HT-29 (cell line): ENCODE results near the gene C1orf52. TPM values are rescaled to one million over a fixed set of nuclear protein-coding genes. Genes with fewer than 3 reads are reported as not detected.
A peak's percentile ranks its signal among the peaks of the same experiment; 100 is the strongest.
"Not testable (repeated sequence)": the region's sequence is repeated elsewhere in the genome, so short reads cannot be mapped to it uniquely, and the experiment has no call there.

Source experiments
- DNase-seq: peaks from one replicate; pipeline ENCODE4 v3.0.0-alpha.2; 2015; ENCODE audit warnings: low spot score
- total RNA-seq: library from RNA; depleted of rRNA; stranded (reverse); fragments of >200 nt; shearing (Covaris generic); gene quantifications from 2 replicates; pipeline ENCODE4 v1.2.3, GENCODE V29; 2014

The C1orf52 gene
- total RNA-seq, 1 experiment from 2014 or later = 38.2 TPM

DNA sequence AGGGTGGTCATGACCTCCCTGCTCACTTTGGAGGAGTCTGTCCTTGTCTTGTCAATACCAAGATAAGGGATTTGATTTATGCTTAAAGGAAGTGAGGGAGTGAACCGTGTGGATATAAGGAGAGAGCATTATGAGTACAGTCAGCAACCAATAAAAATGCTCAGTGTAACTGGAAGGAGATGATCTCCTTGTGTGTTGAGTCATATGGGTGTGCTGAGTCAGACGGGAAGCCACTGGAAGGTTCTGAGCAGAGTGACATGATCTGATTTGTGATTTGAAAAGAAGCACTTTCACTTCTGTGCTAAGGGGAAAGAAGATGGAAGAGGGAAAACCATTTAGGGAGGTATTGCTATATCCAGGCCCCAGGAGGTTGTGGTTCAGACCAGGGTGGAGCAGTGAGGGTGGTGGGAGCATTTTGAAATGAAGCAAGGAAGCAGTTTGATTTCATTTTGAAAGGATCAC is 19.4 kb upstream of the C1orf52 start:
- peak; percentile 73 for DNase-seq

DNA sequence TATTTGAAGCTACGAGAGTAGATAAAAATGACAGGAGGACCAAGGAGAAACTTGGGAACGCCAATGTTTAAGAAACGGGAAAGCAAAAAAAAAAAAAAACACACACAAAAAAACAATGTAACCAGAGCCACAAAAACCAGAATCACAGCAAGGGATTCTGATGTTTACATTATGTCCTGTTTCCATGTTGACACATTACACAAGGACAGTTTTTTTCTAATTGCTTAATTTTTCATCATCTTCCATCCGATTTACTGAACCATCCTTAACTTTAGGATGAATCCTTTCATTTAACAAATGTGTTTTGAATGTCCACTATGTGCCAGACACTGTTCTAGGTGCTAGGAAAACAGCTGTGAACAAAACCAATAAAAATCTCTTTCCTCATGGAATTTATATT is 18.3 kb upstream of the C1orf52 start:
- DNase-seq = no peak

DNA sequence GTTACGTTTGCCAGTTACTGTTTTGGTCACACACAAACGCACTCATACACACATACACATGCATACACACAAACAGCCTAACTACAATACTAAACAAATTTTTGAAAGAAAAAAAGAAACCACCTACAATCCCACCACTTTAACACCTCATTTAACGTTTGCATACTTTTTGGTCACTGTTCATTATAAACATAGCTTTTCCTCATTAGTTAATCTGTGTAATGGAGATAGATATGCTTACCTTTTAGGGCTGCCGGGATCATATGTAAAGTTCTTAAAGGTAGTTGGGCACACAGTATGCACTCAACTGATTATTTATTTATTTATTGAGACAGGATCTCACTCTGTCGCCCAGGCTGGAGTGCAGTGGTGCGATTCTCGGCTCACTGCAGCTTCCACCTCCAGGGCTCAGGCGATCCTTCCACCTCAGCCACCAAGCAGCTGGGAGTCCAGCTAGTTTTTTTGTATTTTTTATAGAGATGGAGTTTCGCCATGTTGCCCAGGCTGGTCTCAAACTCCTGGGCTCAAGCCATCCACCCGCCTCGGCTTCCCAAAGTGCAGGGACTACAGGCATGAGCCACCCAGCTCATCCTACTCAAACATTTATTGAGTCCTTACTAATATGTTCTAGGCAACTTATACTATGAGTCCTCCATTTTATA is 17.6 kb upstream of the C1orf52 start:
- no peak for DNase-seq

DNA sequence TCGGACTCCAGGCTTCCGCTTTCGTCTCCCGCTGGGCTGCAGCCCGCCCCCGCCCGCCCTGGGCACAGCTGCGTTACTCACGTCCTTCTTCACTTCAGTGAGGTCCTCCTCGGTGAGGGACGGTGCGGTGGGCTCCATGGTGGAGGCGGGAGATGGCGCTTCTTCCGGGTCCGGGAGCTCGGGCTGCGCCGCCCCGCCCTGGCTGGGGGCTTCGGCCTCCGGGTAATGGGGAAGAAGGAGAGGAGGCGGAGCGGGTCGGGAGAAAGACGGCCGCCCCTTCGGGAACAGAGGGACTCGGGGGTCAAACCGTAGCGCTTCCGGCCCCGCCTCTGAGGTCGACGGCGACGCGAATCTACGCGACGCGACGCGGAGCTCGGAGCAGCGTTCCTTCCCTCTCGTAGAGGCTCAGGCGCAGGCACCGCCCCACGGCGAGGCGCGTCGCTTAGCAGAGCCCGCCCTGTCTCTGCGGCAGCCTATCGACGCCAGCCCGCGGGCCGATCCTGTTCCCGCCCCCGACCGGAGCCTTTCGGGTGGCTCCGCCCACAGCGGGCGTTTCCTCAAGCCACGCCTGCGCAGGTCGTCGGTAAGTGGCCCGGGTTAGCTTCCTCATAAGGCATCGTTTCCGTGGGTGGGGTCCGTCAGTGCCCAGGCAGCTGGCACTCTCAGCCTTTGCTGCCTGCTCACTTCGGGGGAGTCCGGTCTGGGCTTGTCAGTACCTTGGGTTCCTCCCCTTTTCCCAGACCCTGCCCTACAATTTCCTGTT is 16.9 kb upstream of the C1orf52 start, which contains the start of gene BCL10:
Gene BCL10, minus strand, starts transcription at position 418 of the 763 bp plus-strand sequence. Its CDS starts 280 bp downstream, at position 138.
- peak; percentile 97 for DNase-seq

DNA sequence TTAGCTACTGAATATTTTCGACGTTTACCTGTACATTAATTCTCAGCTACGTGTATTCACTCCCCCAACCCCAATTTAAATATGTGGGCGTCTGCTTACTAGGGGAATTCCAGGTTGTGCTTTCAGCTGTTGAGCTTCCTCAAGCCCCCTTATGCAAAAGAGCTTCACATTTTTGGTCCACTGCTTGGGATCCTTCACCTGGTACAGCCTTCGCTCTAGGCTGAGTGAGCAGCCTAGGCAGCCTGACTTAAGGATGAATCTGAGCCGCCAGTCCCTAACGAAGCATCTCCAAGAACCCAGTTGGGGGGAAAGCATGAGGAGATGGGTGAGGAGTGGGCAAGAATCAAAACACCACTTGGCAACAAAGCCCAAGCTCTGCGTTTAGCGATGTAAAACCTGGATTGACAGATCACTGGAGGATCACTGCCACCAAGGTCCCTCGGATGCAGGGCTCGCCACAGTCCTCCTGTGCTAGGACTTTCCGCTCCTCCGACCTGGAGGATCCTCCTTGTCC is 16.3 kb upstream of the C1orf52 start:
- DNase-seq = peak; percentile 17

DNA sequence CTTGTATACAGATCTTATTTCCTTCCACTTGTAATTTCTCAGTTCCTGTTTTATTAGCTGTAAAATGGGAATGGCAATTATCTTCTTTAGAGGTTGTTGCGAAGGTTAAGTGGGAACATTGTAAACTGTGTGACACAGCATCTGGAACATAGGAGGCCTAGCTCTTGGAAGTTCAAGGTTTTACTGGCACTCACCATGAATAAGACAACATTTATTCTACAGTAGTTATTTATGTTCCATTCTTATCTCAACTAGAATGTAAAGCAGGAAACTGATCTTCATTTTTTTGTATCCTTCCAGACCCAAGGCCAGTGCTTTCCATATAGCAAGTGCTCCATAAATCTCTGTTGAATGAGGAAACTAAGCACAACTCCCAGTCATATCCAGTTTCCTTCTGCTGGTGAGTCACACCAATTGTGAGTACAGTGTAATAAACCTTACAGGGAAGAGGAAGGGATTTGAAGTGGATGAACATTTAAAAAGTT is 15.5 kb upstream of the C1orf52 start:
- DNase-seq = peak; percentile 69

DNA sequence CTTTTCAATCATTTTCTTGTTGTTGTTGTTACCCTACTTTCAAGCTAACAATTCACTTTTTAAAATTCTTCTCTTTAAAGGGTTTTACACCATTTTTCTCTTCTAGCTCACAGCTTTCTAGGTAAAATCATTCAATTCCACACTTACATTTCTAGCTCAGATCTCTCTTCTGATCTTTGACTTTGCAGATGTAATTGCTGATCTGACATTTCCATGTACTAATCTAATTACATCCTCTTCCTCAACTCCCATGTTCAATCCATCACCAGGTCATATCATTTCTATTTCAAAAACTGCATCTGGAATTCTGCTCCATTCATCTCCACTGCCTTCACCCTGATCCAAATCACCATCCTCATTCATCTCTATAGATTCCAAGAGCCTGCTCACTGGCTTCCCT is 13.9 kb upstream of the C1orf52 start:
- DNase-seq = no peak

DNA sequence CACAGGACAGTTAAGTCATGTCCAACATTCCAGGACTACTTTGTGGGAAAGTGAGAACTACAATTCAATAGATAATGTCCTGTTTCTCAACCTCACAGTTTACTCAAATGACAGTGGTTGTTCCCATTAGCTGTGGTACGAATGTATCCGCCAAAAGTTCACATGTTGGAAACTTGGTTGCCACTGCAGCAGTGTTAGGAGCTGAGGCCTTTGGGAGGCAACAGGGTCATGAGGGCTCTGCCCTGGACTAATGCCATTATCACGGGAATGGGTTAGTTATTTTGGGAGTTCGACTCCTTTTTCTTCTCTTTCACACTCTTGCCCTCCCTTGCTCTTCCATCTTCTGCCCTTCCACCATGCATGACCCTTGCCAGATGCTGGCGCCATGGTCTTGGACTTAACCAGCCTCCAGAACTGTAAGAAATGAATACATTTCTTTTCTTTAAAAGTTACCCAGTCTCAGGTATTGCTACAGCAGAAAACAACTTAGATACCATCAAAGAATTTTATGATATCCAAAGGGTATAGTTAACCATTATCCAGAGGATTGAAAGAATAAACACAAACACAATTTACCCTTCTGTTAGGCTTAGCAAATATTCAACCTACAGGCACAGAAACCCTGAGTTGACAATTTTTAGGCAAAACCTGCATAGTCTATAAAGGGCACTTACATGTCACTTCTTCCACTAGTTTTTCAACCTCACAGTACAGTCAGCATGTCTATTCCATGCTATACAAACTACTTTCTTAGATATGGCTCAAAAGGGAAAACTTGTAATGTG is 9.5 kb upstream of the C1orf52 start:
- DNase-seq = no peak

DNA sequence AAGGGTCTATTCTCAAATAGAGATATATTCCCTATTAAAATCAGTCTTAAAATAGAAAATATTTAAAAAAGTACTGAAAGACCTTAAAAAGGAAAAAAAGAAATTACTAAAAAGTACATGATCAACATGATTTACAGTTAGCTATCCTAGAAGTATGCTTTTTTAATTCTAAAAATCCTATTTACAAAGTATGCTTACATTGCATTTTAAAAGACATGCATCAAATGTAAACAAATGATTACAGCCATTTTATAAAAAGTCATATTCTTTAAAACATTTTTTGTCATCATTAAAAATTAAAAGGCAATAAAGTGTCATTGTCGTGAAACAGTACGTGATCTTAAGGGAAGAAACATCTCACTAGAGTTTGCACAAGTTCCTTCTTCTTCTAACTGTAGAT is 7.9 kb upstream of the C1orf52 start:
- no peak for DNase-seq

DNA sequence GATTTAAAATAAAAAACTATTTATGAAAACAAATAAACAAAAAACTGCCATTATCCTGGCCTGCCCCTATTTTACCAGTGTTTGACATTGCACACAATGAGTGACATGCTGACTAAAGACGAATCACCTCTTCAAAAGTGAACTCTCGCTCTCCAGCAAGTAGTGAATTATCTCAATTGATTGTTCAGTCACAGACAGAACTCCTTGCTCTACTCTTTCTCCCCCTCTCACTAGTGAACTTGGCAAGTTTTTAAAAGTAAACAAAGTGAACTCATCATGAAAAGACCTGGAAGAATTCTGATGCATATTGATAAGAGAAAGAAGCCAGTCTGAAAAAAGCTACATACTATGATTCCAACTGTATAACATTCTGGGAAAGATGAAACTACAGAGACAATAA is 4.7 kb upstream of the C1orf52 start:
- no peak for DNase-seq

DNA sequence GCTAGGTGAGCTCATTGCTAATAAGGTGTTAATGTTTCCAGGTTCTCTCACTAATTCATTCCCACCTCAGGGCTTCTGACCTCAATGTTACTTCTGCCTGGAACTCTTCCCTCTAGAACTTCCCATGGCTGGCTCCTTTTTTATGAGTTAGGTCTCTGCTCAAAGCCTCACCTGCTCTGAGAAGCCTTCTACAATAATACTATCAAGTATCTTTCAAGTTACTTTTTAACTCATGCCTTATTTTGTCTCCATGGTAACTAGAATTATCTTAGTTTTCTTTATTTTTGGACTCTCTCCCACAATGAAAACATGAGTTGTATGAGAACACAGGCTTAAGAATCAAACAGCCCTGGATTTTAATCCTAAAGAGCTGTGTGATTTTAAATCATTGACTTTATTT is 3.5 kb upstream of the C1orf52 start:
- DNase-seq = no peak

DNA sequence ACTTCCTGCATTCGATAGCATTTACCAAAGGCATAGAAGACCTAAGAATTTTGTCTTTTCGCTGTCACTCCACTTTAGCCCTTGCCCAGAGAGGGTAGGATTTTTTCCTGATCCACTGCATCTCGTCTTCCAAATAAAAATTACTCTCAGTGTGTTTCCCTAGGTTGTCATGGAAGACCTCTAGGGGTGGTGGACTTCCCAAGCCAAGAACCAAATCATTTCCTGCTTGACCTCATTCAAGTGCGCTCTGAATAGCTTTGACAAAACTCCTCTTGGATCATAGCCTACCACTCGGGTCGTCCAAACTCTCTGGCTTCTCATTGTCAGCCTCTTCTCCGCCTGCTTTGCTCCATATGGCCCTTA is 431 bp upstream of the C1orf52 start:
- no peak for DNase-seq

DNA sequence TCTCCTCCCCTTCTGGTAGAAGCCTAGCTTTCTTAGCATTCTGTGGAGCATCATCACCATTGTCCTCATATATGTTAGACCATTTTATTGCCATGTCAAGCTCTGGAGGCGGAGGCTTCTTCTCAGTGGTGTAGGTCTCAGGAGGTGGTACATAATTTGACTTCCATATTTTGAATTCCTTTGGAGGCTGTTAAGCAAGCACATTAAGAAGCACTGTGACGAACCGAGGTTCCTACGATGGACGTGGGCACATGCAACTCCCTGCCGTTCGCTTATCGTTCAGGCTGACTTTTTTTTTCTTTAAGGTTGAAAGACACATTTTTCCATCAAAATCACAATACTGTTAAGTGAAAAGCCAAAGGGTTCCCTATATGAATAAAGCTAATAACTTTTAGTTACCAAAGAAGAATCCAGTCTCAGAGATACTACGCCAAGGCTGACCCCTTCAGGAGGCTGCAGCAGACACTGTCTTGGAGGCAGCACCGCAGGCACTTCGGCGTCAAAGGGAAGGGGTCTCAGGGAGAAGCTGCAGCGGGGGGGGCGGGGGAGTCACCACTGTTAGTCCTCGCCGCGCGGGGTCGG is 835 bp downstream of the C1orf52 start:
- DNase-seq = no peak

DNA sequence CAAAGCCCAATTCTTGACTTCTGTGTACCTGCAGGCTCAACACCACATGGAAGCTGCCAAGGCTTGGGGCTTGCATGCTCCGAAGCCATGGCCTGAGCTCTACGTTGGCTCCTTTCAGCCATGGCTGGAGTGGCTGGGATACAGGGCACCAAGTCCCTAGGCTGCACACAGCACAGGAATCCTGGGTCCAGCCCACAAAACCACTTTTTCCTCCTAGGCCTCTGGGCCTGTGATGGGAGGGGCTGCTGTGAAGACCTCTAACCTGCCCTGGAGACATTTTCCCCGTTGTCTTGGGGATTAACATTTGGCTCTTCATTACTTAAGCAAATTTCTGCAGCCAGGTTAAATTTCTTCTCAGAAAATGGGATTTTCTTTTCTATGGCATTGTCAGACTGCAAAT is 10.4 kb downstream of the C1orf52 start:
- DNase-seq = not testable (repeated sequence)

DNA sequence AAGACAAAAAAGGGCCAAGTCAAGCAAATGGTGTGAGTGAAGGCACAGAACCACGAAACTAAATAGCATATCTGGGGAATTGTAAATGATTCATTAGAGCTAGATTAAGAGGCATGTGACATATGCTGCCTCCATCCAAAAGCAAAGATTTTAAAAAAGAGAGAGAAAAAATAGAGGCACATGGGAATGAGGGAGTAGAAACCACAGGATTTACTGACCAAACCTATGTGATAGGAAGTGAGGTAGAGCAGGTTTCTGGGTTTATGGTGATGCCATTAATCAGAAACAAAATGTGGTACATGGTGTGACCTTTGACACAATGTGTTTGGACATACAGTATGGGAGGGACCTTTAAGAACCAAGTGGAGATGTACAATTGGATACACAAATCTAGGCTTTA is 13.6 kb downstream of the C1orf52 start:
- no peak for DNase-seq

DNA sequence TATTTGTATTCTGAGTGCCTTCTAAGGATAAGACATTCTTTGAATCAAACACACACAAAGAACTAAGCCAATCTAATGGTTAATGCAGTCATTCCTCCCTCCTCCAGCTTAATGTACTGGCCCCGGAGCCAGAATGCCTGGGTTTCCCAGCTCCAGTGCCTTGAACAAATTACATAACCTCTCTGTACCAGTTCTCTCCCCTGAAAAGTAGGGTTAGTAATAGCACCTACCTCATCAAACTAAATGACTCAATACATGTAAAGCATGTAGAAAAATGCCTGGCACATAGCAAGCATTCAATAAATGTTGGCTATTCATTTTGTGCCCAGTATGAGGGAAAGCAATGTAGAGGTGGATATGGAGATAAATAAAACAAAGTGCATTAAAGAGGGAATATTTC is 14.0 kb downstream of the C1orf52 start:
- DNase-seq = no peak

DNA sequence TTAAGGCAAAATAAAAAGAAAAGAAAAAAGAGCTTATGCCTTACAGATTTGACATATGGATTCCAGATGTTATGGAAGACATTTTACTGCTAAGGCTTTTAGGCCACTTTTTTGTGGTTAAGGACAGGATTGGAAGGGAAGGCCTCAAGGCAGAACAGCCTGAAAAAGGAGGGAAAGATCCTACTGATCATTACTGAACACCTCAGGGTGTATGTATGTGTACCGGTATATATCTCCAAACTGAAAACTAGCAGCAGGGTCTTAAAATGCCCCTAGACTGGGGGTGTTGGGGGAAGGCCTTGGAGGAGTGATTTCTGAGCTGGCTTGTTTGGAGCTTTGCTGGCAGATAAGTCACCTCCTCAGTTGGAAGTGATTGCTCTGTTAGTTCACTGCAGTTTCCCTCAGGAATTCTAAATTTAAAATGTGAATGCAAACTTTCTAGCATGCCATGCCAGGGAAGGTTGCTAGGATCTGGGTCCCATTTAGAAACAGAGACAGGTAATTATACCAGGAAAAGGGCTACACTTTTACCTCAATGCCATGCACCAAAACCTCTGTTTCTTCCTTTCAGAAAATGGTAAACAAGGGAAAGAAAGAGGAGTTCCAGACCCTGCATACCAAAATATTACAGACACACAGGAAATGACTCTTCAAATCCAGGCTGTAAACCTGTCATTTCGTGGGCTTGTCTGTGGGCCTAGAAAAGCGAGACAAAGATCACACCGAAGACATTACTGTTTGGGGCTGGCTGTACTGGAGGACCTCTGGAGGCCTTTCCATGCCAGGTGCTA is 15.0 kb downstream of the C1orf52 start:
- DNase-seq = no peak

DNA sequence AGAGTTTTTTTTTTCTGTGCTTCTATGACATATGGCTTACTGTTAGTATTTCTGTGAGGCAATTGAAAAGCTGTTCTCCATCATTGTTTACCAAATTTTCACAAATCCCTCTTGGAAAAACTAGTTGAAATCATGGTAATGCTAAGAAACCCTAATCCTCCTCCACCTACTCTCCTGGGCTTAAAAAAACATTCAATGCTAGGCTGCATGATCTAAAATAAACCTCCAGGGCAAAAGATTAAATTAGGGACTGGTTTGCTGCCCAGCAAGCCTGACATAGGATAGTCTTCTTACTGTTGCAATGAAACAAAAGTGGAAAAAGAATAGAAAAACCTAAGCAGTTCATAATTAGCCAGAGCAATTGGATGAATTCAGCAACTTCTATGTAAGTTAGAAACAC is 16.1 kb downstream of the C1orf52 start:
- no peak for DNase-seq

DNA sequence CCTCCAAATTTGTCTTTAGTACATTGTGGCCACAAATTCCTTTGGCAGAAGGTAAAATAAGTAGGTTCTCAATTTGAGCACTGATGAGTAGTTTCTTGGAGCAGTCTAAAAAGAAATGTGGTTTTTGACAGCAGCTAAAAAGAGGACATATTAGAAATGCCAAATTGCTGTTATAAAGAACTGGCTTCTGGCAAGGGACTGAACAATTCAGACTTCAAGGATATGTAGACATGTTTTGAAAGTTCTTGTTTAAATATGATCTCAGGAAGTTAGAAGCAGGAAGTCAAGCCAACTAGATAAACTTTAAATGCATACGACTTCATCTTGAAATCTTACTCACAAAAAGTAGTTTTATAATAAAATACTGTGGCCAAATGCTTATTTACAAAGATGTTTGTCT is 18.8 kb downstream of the C1orf52 start:
- no peak for DNase-seq

DNA sequence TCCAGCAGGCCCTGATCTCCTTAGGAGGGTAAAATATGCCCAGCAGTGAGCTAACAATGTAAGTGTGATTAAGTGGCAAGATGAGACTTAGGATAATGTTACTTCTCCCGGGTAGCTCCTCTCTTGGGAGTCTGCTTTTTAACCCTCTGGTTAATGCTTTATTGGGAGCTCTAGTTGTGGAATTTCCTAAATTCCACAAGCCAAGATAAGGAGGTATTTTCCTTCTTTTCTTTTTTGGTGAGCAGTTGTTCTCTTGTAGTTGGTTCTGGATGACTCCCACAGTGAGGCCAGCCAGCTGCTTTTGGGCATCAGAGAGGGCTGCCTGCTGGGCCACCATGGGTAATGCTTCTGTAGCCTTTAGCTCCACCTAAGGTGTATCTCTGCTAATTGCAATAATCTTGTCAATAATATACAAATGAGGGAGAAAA is 19.3 kb downstream of the C1orf52 start:
- peak; percentile 45 for DNase-seq

DNA sequence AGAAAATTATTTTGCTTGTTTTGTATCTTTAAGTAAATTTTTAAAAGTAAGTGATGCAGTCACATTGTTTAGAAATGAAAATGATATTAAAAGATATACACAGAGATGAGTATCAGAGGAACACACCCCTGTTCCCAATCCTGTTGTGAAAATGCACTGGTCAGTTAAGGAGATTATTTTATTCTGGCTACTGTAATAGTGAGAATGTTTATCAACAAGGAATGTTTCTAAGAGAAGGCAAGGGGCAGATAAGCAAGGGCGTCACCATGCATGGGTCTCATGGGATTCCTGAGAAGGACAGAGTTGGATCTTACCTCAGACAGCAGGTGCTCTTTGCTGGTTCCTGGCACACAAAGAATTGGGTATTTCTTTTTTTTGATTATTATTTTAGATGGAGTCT is 21.8 kb downstream of the C1orf52 start:
- DNase-seq = no peak
